OCI-LY3 (cell line): ENCODE results near the gene DNAH1.
A peak's percentile ranks its signal among the peaks of the same experiment; 100 is the strongest.

ENCODE experiments used
- H2AFZ ChIP-seq: fragments of 200-600, 300-600 bp; shearing (Covaris generic); 2 replicates; pipeline ENCODE4 v1.6.0; 2014; ENCODE audit warnings: antibody characterized with exemption, low read depth, low read length
- H3K27ac ChIP-seq: fragments of 200-600, 300-600 bp; sonication (generic); 2 replicates; pipeline ENCODE4 v1.5.1; 2014; ENCODE audit warnings: mild to moderate bottlenecking, low read length, moderate library complexity, mixed read lengths
- H3K27me3 ChIP-seq: fragments of 200-600, 300-600 bp; sonication (generic); 2 replicates; pipeline ENCODE4 v1.6.1; 2014; ENCODE audit warnings: low read depth, low read length, mixed read lengths
- H3K36me3 ChIP-seq: fragments of 200-600, 300-600 bp; sonication (generic); replicated peaks from 2 replicates; pipeline ENCODE3; 2014; ENCODE audit warnings: low read depth, low read length, mixed read lengths
- H3K4me1 ChIP-seq: fragments of 300-600, 200-600 bp; sonication (generic); 2 replicates; pipeline ENCODE4 v1.6.1; 2014; ENCODE audit warnings: low read length, mixed read lengths
- H3K4me2 ChIP-seq: fragments of 200-600, 300-600 bp; sonication (generic); 2 replicates; pipeline ENCODE4 v1.6.1; 2014; ENCODE audit warnings: low read length, mixed read lengths
- H3K4me3 ChIP-seq: fragments of 300-600, 200-600 bp; sonication (generic); 2 replicates; pipeline ENCODE4 v1.5.1; 2014; ENCODE audit warnings: antibody characterized with exemption, mild to moderate bottlenecking, low read length, moderate library complexity
- H3K79me2 ChIP-seq: fragments of 300-600, 200-600 bp; shearing (Covaris generic); 2 replicates; pipeline ENCODE4 v1.6.1; 2014; ENCODE audit warnings: mild to moderate bottlenecking, low read length, mixed read lengths
- H3K9ac ChIP-seq: fragments of 300-600, 200-600 bp; shearing (Covaris generic); 2 replicates; pipeline ENCODE4 v1.6.0; 2014; ENCODE audit warnings: mild to moderate bottlenecking, low read length, moderate library complexity
- H3K9me3 ChIP-seq: fragments of 200-600, 300-600 bp; shearing (Covaris generic); 2 replicates; pipeline ENCODE4 v1.6.1; 2014; ENCODE audit warnings: low read length, mixed read lengths; ENCODE audit not compliant: insufficient read depth
- H4K20me1 ChIP-seq: fragments of 200-600, 300-600 bp; sonication (generic); 2 replicates; pipeline ENCODE4 v1.6.1; 2016; ENCODE audit warnings: low read length, mixed read lengths; ENCODE audit not compliant: insufficient read depth
- EZH2phosphoT487 ChIP-seq: fragments of 200-600 bp; shearing (Covaris generic); IDR thresholded peaks from 2 replicates; pipeline ENCODE4 v1.6.1; 2018; ENCODE audit warnings: antibody characterized with exemption, mixed run types, low read depth
- TF ChIP-seq, protein P1 (sequence below): fragments of 200-600, 300-600 bp; sonication (generic); IDR thresholded peaks from 2 replicates; pipeline ENCODE4 v1.5.1; 2014; ENCODE audit warnings: antibody characterized with exemption, low read length, low read depth

The DNAH1 gene

DNA sequence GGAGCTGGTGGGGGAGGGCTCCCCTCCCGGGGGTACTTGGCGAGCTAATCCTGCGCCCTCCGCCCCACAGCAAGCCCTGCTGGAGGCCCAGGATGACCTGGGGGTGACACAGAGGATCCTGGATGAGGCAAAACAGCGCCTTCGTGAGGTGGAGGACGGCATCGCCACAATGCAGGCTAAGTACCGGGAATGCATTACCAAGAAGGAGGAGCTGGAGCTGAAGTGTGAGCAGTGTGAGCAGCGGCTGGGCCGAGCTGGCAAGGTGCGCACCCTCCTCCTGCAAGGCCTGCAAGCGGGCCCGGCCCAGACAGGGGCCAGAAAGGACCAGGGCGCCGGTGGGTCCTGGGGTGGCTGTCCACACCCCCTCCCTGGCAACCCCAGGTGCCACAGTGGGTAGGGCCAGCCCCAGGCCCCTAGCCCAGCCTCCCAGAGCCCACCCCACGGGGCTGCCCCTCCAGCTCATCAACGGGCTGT lies 72.3 kb downstream of the DNAH1 start:
- Histone ChIP-seq H3K4me2 (no peak overlapping the region), H4K20me1 (no peaks in the 10 kb centered on the region), H3K27ac (no peak overlapping the region), H3K79me2 (no peaks in the 10 kb centered on the region), H3K4me3 (no peak overlapping the region), H3K9me3 (no peaks in the 10 kb centered on the region), H2AFZ (no peak overlapping the region), H3K36me3 (no peaks in the 10 kb centered on the region), H3K9ac (no peak overlapping the region), H3K4me1 (peaks cover 4% of the 10 kb centered on the region; the same call in 1 of the 2 replicates), H3K27me3 (no peaks in the 10 kb centered on the region)
- TF ChIP-seq, protein P1, sequence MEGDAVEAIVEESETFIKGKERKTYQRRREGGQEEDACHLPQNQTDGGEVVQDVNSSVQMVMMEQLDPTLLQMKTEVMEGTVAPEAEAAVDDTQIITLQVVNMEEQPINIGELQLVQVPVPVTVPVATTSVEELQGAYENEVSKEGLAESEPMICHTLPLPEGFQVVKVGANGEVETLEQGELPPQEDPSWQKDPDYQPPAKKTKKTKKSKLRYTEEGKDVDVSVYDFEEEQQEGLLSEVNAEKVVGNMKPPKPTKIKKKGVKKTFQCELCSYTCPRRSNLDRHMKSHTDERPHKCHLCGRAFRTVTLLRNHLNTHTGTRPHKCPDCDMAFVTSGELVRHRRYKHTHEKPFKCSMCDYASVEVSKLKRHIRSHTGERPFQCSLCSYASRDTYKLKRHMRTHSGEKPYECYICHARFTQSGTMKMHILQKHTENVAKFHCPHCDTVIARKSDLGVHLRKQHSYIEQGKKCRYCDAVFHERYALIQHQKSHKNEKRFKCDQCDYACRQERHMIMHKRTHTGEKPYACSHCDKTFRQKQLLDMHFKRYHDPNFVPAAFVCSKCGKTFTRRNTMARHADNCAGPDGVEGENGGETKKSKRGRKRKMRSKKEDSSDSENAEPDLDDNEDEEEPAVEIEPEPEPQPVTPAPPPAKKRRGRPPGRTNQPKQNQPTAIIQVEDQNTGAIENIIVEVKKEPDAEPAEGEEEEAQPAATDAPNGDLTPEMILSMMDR = no peak
- TF ChIP-seq EZH2phosphoT487 = no peak

DNA sequence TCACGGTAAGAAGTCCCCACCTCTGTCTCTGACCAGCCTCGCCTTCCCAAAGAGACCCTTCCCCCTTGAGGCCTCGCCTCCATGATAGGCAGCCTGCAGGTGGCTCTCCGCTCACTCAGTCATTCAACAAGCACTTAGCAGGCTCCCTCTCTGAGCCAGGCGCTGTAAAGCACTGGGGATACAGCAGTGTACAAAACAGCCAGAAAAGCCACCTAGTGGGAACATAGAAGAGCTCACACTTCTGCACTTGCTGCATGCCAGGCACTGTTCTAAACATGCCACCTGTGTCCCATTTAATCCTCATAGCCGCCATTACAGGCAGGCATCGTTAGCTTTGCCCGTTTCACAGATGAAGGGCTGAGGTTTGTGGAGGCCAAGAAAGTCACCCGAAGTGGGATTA lies 72.8 kb downstream of the DNAH1 start:
- peaks cover 4% of the 10 kb centered on the region; the same call in 1 of the 2 replicates for H3K4me1 ChIP-seq
- H3K27me3 ChIP-seq = no peaks in the 10 kb centered on the region
- H3K4me2 ChIP-seq = no peak overlapping the region
- no peak overlapping the region for H3K9ac ChIP-seq
- no peak overlapping the region for H3K27ac ChIP-seq
- H3K4me3 ChIP-seq = no peak overlapping the region
- no peaks in the 10 kb centered on the region for H3K79me2 ChIP-seq
- no peaks in the 10 kb centered on the region for H3K9me3 ChIP-seq
- H3K36me3 ChIP-seq = no peaks in the 10 kb centered on the region
- TF ChIP-seq EZH2phosphoT487 = no peak
- TF ChIP-seq, protein P1 = peak; percentile 27
- no peak overlapping the region for H2AFZ ChIP-seq
- H4K20me1 ChIP-seq = no peaks in the 10 kb centered on the region

DNA sequence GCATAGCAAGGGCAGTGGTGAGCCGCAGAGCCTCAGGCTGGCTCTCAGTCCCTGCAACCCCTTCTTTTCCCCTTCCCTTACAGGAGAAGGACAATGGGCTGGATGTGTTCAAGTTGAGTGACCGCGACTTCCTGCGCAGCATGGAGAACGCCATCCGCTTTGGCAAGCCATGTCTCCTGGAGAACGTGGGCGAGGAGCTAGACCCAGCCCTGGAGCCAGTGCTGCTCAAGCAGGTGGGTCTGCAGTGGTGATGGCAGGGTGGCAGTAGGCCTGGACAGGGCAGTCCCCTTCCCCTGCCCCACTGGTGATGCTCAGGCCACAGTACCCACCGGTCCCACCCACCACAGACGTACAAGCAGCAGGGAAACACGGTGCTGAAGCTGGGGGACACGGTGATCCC lies 75.0 kb downstream of the DNAH1 start:
- H2AFZ ChIP-seq = no peak overlapping the region
- H3K4me2 ChIP-seq = no peak overlapping the region
- no peaks in the 10 kb centered on the region for H3K79me2 ChIP-seq
- H3K27ac ChIP-seq = no peak overlapping the region
- no peak overlapping the region for H3K9ac ChIP-seq
- no peaks in the 10 kb centered on the region for H3K36me3 ChIP-seq
- H3K27me3 ChIP-seq = no peaks in the 10 kb centered on the region
- no peak overlapping the region for H3K4me3 ChIP-seq
- TF ChIP-seq EZH2phosphoT487 = no peak
- TF ChIP-seq, protein P1 = no peak
- no peaks in the 10 kb centered on the region for H4K20me1 ChIP-seq
- peaks cover 4% of the 10 kb centered on the region; the same call in 1 of the 2 replicates for H3K4me1 ChIP-seq
- no peaks in the 10 kb centered on the region for H3K9me3 ChIP-seq

DNA sequence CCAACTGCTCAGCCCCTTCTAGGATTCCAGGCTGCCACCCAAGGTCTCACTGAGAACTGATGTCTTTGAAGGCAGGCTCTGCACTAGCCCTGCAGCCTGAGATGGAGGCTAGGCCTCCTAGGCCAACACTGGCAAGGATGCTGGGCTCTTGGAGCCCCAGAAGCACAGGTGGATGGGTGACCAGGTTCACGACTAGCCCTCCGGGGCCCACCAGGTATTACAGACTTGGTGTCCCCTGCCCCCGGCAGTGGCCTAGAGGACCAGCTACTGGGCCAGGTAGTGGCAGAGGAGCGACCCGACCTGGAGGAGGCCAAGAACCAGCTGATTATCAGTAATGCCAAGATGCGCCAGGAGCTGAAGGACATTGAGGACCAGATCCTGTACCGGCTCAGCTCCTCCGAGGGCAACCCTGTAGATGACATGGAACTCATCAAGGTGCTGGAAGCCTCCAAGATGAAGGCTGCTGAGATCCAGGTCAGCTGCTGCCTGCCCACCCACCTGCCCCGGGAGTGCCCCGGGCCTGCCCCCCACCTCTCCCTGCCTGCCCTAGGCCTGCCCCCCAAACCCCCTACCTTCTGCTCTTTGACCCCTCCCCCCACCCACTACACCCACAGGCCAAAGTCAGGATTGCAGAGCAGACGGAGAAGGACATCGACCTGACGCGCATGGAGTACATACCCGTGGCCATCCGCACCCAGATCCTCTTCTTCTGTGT lies 76.3 kb downstream of the DNAH1 start:
- TF ChIP-seq EZH2phosphoT487 = no peak
- TF ChIP-seq, protein P1 = no peak
- no peaks in the 10 kb centered on the region for H3K36me3 ChIP-seq
- H2AFZ ChIP-seq = no peak overlapping the region
- no peak overlapping the region for H3K9ac ChIP-seq
- H3K4me2 ChIP-seq = no peak overlapping the region
- no peaks in the 10 kb centered on the region for H4K20me1 ChIP-seq
- H3K79me2 ChIP-seq = no peaks in the 10 kb centered on the region
- H3K4me1 ChIP-seq = peaks cover 4% of the 10 kb centered on the region; the same call in 1 of the 2 replicates
- H3K9me3 ChIP-seq = no peaks in the 10 kb centered on the region
- no peak overlapping the region for H3K4me3 ChIP-seq
- H3K27me3 ChIP-seq = no peaks in the 10 kb centered on the region
- H3K27ac ChIP-seq = no peak overlapping the region
